Cardiac muscle cell (in vitro differentiated cells and primary cell): Measurements from ENCODE around the gene ARHGEF33. TPM values are rescaled to one million over a fixed set of nuclear protein-coding genes. Genes with fewer than 3 reads are reported as not detected.

Source experiments
- DNase-seq, 2 donors: peaks; one replicate each; pipeline versions ENCODE4 v3.0.0 to v3.0.0-alpha.2; 2010 to 2017; ENCODE audit warnings: low read depth in 1 of 2, low spot score in 1 of 2
- H3K27ac ChIP-seq: fragments of 200-600 bp; sonication (generic); 2 replicates; pipeline ENCODE4 v1.5.1; 2016
- H3K27me3 ChIP-seq: fragments of 200-600 bp; sonication (generic); 2 replicates; pipeline ENCODE4 v1.6.0; 2016; ENCODE audit warnings: control low read depth
- H3K36me3 ChIP-seq: fragments of 200-600 bp; sonication (generic); 2 replicates; pipeline ENCODE4 v1.5.1; 2016; ENCODE audit warnings: control low read depth
- H3K4me1 ChIP-seq: fragments of 200-600 bp; sonication (generic); 2 replicates; pipeline ENCODE4 v1.8.1; 2017; ENCODE audit warnings: low read depth, mild to moderate bottlenecking, mixed run types
- H3K4me3 ChIP-seq: fragments of 200-600 bp; sonication (generic); 2 replicates; pipeline ENCODE4 v1.5.1; 2016; ENCODE audit warnings: mild to moderate bottlenecking
- H3K9me3 ChIP-seq: fragments of 200-600 bp; sonication (generic); 2 replicates; pipeline ENCODE4 v1.5.1; 2017; ENCODE audit warnings: low read depth, mild to moderate bottlenecking, control low read depth
- polyA plus RNA-seq: library from polyadenylated mRNA; unstranded; fragments of >200 nt; fragmentation: Nextera tagmentation; extraction: Ambion mirVana; gene quantifications from 2 replicates; pipeline ENCODE4 v1.2.1, GENCODE V29; 2016
- total RNA-seq: library from RNA; depleted of rRNA; stranded (reverse); fragments of >200 nt; gene quantifications from 2 replicates; pipeline ENCODE4 v1.2.3, GENCODE V29; 2016
- TF ChIP-seq, protein P1 (sequence below): IDR thresholded peaks from 2 replicates; pipeline ENCODE4 v1.5.1; 2012; ENCODE audit warnings: low read depth, mild to moderate bottlenecking, low read length

Gene ARHGEF33
- total RNA-seq (0.67 and 1.0 TPM in 2 replicates), polyA plus RNA-seq (1.00 and 1.0 TPM in 2 replicates)

DNA sequence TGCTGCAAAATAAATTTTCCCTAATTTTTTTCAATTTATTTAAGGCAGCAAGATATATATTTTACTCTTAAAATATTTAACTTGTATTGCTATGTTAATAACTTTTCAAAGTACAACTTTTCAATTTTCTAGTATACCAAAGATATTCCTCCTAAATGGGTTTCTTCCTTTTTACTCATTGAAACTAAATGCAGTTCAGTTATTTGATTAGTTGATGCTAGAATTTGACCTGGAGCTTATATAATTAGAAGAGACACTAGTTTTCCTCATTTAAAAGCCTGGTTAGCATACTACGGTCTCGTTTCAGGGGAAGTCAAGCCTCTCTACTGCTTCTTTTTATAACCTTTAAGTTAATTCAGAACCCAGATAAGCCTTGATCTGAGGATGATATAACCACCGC is at the start of gene ARHGEF33:
Gene ARHGEF33 (plus strand): TSS at position 301 of the 400 bp plus-strand sequence. CDS start 29,573 bp downstream, outside the sequence.
- Histone ChIP-seq H3K36me3 (no peaks in the 10 kb centered on the region), H3K4me3 (no peak within 1 kb of the TSS), H3K27me3 (no peaks in the 10 kb centered on the region), H3K9me3 (no peaks in the 10 kb centered on the region), H3K4me1 (no peaks in the 10 kb centered on the region), H3K27ac (no peak within 1 kb of the TSS)
- TF ChIP-seq, protein P1, sequence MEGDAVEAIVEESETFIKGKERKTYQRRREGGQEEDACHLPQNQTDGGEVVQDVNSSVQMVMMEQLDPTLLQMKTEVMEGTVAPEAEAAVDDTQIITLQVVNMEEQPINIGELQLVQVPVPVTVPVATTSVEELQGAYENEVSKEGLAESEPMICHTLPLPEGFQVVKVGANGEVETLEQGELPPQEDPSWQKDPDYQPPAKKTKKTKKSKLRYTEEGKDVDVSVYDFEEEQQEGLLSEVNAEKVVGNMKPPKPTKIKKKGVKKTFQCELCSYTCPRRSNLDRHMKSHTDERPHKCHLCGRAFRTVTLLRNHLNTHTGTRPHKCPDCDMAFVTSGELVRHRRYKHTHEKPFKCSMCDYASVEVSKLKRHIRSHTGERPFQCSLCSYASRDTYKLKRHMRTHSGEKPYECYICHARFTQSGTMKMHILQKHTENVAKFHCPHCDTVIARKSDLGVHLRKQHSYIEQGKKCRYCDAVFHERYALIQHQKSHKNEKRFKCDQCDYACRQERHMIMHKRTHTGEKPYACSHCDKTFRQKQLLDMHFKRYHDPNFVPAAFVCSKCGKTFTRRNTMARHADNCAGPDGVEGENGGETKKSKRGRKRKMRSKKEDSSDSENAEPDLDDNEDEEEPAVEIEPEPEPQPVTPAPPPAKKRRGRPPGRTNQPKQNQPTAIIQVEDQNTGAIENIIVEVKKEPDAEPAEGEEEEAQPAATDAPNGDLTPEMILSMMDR: no peak
- no peak for DNase-seq

DNA sequence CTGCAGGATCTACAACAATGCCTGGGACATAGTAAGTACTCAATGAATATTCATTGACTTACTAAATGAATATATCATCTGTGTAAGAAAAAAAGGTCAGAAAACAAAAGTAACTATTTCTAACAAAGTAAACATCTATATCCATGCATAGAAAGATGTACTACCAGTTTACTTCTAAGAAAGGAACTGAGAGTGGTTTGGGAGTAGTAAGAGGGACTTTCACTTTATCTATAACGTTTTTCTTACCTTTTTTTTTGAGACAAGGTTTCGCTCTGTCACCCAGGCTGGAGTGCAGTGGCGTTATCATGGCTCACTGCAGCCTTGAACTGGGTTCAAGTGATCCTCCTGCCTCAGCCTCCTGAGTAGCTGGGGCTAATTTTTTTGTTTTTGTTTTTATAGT is 39.6 kb upstream of the ARHGEF33 start:
- no peaks in the 10 kb centered on the region for H3K9me3 ChIP-seq
- no peak for DNase-seq
- no peak overlapping the region for H3K27ac ChIP-seq
- peaks cover 39% of the 10 kb centered on the region for H3K36me3 ChIP-seq
- H3K4me3 ChIP-seq: no peak overlapping the region
- H3K4me1 ChIP-seq: no peaks in the 10 kb centered on the region
- H3K27me3 ChIP-seq: no peaks in the 10 kb centered on the region
- TF ChIP-seq, protein P1: no peak

DNA sequence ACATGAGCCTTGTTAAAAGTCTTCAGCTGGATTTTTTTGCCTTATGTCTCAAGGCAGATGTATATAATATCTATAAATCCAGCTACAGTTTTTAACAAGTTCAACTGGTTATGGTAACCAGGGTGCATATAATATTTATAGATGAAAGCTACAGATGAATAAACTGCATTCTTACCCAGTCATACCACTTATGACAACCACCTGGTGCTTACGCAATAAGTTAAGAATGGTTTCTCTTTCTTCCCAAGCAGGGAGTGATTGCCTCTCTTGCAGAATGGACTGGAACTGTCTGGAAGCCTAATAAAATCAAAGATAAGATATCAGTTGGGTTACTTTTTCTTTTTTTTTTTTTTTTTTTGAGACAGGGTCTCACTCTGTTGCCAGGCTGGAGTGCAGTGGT is 33.5 kb upstream of the ARHGEF33 start:
- no peak overlapping the region for H3K4me3 ChIP-seq
- peaks cover 49% of the 10 kb centered on the region for H3K36me3 ChIP-seq
- TF ChIP-seq, protein P1: no peak
- H3K4me1 ChIP-seq: no peaks in the 10 kb centered on the region
- H3K27me3 ChIP-seq: no peaks in the 10 kb centered on the region
- DNase-seq: peak in 1 of 2 donors; percentile 36
- no peaks in the 10 kb centered on the region for H3K9me3 ChIP-seq
- H3K27ac ChIP-seq: no peak overlapping the region

GRCh38 chr2:38862476-38862875 is 27.2 kb upstream of the ARHGEF33 start:
- Histone ChIP-seq H3K36me3 (peaks cover 41% of the 10 kb centered on the region), H3K27ac (no peak overlapping the region), H3K4me3 (no peak overlapping the region), H3K4me1 (no peaks in the 10 kb centered on the region), H3K27me3 (no peaks in the 10 kb centered on the region), H3K9me3 (no peaks in the 10 kb centered on the region)
- TF ChIP-seq, protein P1: no peak
- no peak for DNase-seq

GRCh38 chr2:38863061-38863695 is 26.5 kb upstream of the ARHGEF33 start:
- H3K4me3 ChIP-seq: no peak overlapping the region
- no peaks in the 10 kb centered on the region for H3K9me3 ChIP-seq
- TF ChIP-seq, protein P1: no peak
- H3K4me1 ChIP-seq: no peaks in the 10 kb centered on the region
- H3K27me3 ChIP-seq: no peaks in the 10 kb centered on the region
- DNase-seq: no peak
- peaks cover 36% of the 10 kb centered on the region for H3K36me3 ChIP-seq
- H3K27ac ChIP-seq: no peak overlapping the region
